ENCODE measurements around the gene GP1BB.

GP1BB gene

DNA sequence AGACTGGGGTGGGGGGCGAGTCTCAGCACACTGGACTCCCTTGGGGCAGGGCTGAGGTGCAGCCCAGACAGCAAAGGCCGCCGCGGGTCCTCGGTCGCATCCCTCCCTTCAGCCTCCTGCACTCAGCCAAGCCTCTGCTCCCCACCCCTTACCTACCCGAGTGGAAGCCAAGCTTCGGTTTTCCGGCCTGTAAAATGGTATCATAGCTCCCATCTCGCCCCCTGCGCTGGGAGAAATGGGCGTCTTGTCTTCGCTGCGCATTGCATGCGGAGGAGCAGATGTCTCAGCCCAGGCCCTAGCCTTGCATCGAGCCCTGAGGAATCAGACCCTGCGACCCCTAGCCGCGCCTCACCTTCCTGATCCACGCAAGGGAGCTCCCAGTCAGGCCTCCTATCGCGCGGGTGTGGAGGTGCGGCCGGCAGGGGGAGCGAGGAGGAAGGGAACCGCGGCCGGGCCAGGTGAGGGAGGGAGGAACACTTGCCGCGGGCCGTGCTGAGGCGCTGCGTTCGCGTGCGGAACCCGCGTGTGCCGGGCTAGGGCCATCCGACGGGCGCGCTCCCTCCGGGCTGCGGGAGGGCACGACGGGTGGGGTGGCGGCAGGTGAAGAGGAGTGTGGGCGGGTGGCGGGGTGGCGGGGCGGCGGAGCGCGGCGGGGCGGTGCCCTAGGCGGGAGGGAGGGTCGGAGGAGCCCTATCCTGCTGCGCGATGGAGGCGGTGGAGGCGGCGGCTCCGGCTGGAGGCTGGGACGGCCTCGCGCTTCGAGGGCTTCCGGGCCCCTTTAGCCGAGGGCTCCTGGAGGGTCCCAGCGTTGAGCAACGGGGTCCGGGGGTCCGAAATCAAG is 33.2 kb downstream of the GP1BB start:
- DNase-seq = peak; percentile 86

DNA sequence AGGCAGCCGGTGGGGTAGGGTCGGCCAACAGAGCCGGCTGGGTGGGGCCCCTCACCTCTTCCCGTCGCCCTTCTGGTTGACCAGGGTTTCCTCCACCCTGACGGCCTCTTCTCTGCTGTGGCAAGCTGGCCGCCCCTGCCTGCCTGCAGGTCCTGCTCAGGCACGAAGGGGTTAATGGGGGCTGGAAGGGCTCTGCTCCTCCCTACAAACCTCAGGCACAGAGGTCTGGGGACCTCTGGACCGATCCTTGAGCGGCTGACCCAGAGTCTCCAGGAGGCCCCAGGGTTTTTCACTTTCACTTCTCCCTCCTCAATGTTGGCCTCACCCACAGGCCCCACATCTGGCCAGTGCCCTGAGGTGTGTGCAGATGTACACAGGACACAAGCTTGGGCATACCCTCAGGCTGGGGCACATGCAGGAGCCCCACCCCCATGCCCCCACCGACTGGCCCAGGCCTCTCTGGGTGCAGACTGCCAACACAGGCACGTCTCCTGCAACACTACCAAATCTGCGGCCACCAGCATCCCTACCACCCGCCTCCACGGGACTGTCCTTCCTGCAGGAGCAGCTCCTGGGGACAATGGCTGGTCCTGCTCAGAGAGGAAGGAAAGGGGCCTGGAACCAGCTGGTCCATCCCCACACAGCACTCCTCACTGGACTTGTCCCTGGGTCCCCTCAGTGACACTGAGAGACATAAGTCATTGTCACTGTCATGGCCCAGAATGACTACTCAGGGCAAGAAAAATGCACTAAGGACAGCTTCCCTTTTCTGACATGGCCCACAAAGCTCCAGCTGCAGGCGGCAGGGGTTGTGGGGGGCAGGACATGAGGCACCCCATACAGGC is 34.0 kb downstream of the GP1BB start:
- no peak for DNase-seq

DNA sequence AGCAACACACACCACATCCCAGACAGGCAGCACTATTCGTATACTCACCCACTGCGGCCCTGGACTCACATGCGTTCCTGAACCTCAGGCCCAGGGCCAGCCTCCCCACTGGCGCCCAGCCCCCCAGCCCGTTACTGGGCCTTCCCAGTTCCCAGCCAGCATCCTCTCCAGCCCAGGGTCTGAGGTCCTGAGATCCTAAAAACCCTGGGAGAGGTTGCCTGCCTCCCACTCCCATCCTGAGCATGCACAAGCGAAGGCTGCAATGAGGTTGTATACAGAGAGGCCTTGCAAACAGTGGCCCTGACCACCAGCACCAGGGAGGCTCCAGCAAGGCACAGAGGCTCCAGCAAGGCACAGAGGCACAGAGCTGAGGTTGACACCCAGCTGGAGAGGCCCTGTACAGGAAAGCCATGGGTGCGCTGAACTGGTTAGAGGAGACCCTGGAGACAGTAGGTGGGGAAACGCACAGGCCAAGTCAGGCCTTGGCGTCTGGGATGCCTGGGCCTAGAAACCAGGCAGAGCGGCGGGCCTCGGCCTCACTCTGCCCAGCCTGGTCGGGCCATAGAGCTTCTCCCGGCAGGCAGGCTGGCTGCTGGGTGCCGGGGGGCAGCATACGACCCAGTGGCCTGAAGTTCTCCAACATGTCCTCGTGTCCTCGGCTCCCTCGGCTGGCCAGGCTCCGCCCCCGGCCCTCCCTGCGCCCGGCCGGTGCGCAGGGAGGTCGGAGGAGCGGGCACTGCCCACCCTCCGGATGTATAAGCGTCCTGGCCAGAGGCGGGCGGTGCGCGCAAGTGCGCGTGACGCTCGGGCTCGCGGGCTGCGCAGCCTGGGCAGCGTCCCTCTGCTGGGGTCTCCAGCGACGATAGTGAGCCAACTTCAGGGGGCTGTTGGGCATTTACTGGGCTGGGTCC is 34.9 kb downstream of the GP1BB start:
- no peak for DNase-seq

DNA sequence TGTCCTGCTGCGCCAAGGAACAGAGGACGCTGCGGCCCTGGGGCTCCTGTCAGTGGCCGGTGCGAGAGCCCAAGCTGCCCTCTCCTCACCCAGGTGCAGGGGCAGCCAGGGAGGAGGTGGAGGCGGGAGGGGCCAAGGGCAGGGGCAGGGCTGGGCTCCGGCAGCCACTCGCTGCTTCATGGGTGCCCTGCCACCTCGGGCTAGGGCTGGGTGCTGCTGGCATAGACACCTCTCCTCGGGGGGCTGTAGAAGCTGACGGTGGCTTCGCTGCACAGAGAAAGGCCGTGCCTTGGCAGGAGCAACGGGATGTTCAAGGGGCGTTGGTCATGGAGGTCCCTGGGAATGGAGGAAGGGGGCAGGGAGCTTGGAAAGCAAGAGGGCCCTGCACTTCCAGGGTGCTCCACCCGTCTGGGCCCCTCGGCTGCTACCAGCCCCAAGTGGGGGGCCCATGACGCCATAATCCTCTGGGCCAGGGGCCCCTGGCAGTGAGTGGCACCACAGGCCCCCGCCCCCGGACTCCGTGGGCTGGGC is 35.6 kb downstream of the GP1BB start:
- no peak for DNase-seq

DNA sequence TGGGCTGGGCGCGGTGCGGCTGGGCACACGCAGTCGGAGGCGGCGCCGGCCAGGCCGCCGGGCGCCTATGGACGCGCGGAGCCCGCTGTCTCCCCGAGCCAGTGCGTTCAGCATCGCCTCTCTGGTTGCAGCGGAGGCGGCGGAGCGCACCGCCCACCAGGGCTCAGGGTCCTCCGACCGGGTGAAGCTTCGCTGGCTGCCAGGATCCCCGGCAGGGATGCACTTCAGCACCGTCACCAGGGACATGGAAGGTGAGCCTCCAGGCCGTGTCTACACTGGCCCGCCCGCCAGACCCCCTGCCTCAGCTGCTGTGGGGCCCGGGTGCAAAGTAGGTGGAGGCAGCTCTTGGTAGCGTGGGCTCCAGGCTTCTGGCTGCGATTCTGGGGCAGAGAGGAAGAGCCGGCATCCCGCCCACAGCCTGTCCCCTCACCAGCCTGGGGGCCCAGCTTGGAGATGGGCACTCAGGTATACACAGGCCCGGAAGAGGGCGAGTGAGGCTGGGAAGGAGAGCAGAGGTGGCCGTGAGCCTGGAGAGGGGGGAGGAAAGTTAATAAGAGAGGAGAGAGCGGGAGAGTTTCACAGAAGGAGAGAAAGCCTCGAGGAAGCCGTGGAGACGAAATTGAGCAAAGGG is 36.2 kb downstream of the GP1BB start:
- DNase-seq = no peak

DNA sequence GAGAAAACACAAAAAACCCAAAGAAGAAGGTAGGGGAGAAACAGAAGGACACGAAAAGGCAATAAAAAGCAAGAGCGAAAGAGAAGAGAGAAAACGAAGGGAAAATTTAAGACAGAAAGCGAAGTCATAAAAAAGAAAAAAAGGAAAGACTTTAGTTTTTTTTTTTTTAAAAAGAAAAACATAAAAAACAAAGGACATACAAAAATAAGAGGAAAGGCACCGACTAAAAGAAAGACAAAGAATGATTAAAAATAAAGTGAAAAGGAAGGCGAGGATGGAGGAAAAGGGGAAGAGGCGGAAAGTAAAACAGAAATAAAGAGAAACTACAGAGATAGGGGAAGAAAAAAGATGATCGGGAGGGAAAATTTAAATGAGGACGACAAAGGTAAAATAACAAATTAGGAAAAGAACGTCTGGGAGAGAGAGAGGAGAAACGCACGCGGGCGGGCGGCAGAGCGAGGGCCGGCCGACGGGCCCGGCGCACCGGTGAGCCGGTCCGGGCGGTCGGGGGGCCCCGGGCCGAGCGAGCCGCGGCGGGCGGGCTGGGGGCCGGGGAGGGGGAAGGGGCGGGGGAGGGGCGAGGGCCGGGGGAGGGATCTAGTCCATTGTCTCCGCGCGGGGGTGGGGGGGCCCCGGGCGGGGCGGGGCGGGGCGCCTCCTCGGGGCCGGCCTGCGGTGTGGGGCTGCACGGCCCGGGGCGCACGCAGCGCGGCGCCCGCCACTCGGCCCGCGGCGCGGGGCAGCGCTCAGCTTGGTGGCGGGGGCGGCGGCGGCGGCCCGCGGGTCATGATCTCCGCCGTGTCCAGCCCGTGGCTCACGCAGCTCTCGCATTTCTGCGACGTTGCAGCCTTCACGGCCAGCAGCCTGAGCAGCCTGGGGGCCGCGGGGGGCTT is 37.0 kb downstream of the GP1BB start, which contains the start of gene TBX1:
Gene TBX1, plus strand, starts transcription at position 721 of the 893 bp plus-strand sequence. Its CDS starts 66 bp downstream, at position 787.
- no peak for DNase-seq

DNA sequence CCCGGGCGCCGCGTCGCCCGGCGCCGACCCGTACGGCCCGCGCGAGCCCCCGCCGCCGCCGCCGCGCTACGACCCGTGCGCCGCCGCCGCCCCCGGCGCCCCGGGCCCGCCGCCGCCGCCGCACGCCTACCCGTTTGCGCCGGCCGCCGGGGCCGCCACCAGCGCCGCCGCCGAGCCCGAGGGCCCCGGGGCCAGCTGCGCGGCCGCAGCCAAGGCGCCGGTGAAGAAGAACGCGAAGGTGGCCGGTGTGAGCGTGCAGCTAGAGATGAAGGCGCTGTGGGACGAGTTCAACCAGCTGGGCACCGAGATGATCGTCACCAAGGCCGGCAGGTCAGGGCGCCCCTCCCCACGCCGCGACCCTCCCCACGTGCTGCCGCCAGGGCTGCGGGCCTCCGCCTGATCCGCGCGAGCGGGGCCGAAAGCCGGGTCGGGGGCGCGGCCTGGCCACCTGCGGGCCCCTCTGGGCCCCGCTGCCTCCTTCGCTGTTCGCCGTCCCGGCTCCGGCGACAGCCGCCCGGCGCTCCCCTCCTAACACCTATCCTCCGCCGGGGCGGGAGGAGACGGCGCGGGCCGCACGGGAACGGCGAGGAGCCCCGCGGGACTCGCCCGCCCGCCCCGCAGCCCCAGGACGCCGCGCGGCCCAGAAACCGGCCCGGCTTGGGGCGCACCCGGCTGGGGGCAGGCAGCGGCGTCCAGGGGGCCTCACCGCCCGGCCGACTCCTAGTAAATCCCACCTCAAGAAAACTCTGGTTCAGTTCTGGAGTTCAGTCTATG is 37.8 kb downstream of the GP1BB start:
- no peak for DNase-seq

DNA sequence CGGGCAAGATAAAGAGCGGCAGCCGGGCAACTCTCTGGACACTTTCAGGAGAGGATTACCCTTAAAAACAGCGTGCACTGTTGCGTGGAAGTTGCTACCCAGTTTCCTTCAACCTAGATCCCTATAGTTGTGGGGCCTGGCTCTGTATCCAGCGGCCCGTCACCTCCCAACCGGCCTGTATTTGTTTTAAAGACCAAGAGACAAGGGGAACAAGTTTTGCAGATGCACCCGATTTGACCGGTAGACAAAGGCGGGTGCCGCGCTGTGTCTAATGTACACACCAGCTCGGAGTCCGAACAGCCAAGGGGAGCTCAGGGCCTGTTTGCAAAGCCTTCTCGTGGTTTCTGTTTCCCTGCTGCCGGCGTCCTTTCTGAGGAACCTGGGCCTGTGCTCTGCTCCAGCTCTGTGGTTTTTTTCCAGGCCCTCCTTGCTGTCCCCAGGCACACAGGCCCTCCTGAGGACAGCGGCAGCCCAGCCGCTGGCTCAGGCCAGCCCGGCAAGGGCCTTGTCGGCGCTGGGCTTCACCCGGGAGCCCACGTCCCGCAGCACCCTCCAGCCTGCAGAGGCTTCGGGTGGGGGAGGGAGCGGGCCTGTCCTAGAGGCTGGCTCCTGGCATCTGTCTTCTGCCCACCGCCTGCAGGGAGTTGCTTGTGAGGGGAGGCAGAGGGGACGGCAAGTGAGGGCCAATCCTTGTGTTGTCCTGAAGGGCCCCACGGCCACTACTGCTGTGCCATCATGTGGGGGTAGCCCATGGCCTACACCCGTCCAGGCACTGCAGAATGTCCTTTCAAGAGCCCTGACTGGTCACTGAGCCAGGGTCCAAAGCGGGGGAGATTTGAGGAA is 38.6 kb downstream of the GP1BB start:
- DNase-seq = no peak

DNA sequence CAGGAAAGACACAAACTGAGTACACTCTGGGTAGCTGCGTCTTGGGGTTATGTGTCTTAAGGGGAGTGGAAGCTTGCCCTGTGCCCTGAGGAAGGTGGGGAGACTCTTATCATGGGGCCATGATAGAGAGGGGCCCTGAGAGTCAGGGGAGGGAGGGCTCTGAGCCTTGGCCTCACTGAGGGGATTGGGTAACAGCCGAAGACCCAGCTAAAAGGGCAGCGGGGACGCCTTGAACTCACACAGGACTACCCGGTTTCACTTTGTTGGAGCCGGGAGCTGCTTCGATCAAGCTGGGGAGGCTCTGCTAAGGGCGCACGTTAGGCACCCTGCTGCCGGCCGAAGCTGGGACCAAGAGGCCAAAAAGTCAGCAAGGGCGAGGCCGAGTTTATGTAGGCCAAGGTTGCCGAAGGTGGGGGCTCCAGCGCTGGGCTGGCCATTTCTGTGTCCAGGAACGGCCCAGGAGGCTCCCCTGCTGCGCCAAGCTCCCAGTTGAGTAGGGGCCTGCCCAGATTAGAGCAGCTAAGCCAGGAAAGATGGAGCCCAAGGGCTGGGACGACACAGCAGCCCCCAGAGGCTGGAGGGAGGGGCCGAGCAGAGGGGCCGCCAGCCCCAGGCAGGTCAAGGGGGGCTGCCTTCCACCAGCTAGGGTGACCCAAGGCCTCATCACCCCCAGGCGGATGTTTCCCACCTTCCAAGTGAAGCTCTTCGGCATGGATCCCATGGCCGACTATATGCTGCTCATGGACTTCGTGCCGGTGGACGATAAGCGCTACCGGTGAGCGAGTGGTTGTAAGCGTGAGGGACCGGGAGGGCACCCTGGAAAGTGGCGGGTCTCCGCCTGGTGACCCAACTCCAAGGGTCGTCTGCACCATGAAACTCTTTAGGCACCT is 39.5 kb downstream of the GP1BB start:
- no peak for DNase-seq

DNA sequence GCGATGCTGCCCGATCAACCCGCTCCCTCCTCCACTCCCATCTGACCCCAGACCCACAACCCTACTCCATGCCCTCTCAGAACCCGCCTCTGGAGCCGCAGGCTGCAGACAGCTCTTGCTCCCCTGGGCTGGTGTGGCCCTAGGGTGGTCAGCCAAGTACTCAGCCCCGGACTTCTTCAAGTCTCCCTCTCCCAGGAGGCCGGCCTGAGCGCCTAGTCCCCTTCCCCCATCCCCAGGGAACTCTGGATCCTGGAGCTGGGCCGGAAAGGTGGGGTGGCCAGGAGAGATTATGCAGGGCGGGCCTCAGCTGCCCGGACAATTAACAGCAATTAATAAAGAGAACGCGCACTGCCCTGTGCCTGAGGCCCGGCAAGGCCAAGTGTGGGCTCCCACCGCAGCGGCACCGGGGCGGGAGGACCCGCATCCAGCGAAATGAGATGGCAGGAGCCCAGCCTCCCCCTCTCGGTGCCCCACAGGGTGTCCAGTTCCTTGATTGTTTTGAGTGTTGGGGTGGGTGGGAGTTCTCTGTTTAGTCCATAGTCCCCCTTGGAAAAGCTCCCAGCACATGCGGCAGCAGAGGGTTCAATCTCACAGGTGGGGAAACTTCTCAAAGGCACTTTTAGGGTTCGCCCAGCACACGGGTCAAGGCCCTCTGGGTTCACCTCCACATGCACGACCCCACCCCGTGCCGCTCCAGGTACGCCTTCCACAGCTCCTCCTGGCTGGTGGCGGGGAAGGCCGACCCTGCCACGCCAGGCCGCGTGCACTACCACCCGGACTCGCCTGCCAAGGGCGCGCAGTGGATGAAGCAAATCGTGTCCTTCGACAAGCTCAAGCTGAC is 40.3 kb downstream of the GP1BB start:
- DNase-seq = no peak

DNA sequence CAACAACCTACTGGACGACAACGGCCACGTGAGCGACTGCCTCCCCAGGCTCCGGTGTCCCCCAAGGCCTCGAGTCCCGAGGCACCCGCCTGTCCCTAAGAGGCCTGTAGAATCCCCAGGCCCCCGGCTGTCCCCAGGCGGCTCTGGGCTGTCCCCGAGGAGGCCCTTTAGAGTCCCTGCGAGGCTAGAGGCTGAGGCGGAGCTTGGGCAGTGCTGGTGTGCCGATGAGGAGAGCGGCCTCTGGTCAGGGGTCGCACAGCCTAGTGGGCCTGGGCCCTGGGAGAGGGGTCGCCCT is 40.9 kb downstream of the GP1BB start:
- no peak for DNase-seq

DNA sequence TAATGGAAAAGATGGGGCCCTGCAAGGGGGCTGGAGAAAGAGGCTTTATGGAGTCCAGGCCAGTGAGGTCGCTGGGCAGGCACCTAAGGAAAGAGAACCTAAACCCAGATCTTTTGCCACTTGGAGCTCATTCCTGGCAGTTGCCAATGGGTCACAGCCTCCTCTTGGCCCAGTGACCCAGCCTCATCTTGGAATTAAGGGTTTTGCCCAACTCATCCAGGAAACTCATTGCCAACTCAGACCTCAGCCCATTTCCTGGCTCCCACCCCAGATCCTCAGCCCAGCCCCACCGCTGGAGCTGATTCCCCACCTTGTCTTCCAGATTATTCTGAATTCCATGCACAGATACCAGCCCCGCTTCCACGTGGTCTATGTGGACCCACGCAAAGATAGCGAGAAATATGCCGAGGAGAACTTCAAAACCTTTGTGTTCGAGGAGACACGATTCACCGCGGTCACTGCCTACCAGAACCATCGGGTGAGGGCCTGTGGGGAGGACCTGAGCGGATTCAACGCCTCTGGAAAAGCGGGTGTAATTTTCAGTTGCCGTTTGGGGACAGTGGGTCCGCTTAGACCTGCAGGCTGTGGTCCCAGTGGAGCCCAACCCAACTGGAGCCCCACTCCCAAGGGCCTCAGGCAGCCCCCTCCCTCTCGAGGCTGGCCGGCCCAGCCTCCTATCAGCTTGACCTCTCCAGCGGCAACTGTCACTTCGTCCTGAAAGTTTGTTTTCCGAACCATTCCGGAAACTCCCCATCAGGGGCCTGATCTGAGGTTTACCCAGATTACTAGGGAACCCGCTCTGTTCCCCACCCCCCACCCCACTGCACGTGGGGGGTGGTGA is 41.5 kb downstream of the GP1BB start:
- DNase-seq = no peak

DNA sequence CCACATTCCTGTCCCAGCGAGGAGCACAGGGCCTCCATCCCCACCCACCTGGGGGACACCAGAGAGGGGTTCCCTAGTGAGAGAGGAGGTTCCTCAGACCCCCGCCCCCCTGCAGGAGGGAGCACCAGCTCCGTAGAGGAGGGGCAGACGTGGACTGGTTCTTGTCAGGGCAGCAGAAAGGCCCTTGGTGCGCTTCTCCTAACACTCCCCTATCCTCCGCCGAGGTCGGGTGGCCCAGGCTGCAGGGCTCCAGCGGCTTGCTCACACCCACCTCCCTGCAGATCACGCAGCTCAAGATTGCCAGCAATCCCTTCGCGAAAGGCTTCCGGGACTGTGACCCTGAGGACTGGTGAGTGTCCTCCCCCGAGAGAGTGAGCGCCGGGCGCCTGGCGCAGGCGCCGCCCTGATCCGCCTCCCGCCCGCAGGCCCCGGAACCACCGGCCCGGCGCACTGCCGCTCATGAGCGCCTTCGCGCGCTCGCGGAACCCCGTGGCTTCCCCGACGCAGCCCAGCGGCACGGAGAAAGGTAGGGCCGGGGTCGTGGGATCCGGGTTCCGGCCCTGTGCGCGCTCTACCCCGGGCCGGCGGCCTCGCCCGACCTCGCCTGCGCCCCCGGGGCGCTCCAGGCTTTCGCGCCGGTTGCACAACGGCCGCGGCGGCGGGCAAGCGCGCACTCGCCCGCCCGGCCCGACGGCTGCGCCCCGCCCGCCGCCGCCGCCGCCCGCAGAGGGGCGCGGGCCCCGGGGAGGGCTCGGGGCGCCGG is 42.3 kb downstream of the GP1BB start:
- DNase-seq = peak; percentile 42

DNA sequence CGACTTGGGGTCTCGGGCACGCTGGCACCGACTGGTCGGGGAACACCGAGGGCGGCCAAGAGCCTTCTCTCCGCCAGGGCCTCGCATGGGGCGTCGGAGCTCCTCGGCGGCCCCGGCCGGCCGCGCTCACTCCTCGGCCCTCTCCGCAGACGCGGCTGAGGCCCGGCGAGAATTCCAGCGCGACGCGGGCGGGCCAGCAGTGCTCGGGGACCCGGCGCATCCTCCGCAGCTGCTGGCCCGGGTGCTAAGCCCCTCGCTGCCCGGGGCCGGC is 42.8 kb downstream of the GP1BB start:
- no peak for DNase-seq

DNA sequence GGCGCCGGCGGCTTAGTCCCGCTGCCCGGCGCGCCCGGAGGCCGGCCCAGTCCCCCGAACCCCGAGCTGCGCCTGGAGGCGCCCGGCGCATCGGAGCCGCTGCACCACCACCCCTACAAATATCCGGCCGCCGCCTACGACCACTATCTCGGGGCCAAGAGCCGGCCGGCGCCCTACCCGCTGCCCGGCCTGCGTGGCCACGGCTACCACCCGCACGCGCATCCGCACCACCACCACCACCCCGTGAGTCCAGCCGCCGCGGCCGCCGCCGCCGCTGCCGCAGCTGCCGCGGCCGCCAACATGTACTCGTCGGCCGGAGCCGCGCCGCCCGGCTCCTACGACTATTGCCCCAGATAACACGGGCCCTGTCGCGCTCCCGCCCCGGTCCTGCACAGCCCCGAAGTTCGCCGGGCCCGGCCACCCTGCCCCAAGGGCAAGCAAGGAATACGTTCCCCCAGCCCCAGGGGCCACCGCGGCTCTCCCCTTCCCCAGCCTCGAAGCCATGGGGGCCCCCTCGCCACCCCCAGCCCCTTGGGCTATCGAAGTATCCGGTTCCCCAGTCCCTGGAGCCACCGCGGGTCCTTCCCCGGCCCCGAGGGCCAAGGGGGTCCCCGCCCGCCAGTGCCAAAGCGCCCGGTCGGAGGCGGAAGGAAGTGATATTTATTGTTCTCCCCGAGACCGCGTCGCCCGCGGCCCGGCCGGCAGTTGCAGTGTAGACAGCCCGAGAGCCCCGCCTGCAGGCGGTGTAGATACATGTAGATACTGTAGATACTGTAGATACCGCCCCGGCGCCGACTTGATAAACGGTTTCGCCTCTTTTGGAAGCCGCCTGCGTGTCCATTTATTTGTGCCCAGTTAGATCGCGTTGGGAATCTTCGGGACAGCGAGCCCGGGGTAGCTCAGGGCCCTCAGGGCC is 43.4 kb downstream of the GP1BB start:
- peak; percentile 57 for DNase-seq
